SIG-M5 treated with dmso at 0.1 percent for 504 hours (cell line): ENCODE data around the gene STRBP.

Experiments
- DNase-seq: peaks from one replicate; lab custom pipeline; 2025; ENCODE audit not compliant: unreplicated experiment; lab: John Stamatoyannopoulos, UW

Gene STRBP

DNA sequence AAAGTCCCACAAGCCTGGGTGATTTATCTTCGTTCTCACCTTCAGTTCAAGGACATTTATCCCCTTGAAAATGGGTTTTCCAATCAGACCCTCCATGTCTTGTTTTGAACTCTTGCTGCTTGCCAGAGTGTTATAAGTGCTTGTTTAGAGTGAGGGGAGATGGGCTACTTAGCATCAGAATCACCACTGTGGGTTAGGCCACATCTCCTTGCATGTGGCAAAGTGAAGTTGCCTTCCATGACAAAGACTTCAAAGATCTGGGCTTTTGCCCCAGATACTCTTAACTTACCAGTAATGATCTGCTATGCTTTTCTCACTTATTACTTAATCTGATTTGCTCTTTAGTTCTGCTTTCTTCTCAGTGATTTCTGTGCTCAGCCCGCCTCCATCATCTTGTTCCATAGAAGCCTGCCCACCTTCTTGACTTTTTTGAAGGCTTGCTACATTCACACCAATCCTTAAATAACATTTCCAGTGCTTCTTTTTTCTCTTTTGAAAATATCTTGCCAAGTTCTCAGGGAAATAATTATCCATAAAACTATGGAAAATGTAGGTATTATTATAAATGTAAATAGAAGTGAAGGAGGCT is 195.9 kb downstream of the STRBP start:
- no peak for DNase-seq
